ENCODE data around the gene AIFM3. TPM values are rescaled to one million over a fixed set of nuclear protein-coding genes. Genes with fewer than 3 reads are reported as not detected.

Gene AIFM3
- total and polyA plus RNA-seq, 4 donors: 0.38 to 1.1 (median 0.63) TPM

GRCh38 chr22:20979243-20979809 lies 12.3 kb downstream of the AIFM3 start (continued):
- TF ChIP-seq HNF4G (IDR thresholded peaks at IDR 0.05) (no peak), FOXA1 (IDR thresholded peaks at IDR 0.05) (no peak), RAD21 (IDR thresholded peaks at IDR 0.05) (no peak)

GRCh38 chr22:20979940-20980453 lies 12.9 kb downstream of the AIFM3 start:
- H3K27ac ChIP-seq (ENCODE audit: low read depth in 1 of 2, low read length in 2 of 2): no peak overlapping the region
- TF ChIP-seq RXRA (IDR thresholded peaks at IDR 0.05): peak in 1 of 2 donors; percentile 36
- peak; percentile 30 to 41 for TF ChIP-seq HNF4A (conservative IDR thresholded peaks at IDR 0.05)
- TF ChIP-seq ATF3 (IDR thresholded peaks at IDR 0.05): no peak
- H3K36me3 ChIP-seq (ENCODE audit: control insufficient read depth in 4 of 4, insufficient read depth in 3 of 4, low read depth in 1 of 4, low read length in 3 of 4): peaks cover 0 to 2% (median 0%) of the 10 kb centered on the region in 4 donors

GRCh38 chr22:20980523-20980922 lies 13.5 kb downstream of the AIFM3 start:
- H3K9me3 ChIP-seq (ENCODE audit: control insufficient read depth in 4 of 4, low read length in 3 of 4): no peaks in the 10 kb centered on the region
- no peak overlapping the region for H3K27ac ChIP-seq (ENCODE audit: low read depth in 1 of 2, low read length in 2 of 2)
- 89% methylated on average over 4 of the region's 4 CpGs for WGBS
- no peak overlapping the region for H3K4me3 ChIP-seq (ENCODE audit: low read depth in 1 of 3, low read length in 3 of 3)
- peaks cover 7 to 36% (median 27%) of the 10 kb centered on the region in 4 donors for H3K4me1 ChIP-seq (ENCODE audit: control insufficient read depth in 4 of 4, insufficient read depth in 4 of 4, low read length in 3 of 4)
- peaks cover 0 to 2% (median under 1%) of the 10 kb centered on the region in 4 donors for H3K36me3 ChIP-seq (ENCODE audit: control insufficient read depth in 4 of 4, insufficient read depth in 3 of 4, low read depth in 1 of 4, low read length in 3 of 4)
- TF ChIP-seq RXRA (IDR thresholded peaks at IDR 0.05) (no peak), MAX (IDR thresholded peaks at IDR 0.05) (no peak), JUND (IDR thresholded peaks at IDR 0.05) (no peak), HNF4G (IDR thresholded peaks at IDR 0.05) (no peak), REST (IDR thresholded peaks at IDR 0.05) (no peak), SP1 (IDR thresholded peaks at IDR 0.05) (no peak), NR2F2 (IDR thresholded peaks at IDR 0.05) (no peak), FOXA2 (IDR thresholded peaks at IDR 0.05) (no peak), RAD21 (IDR thresholded peaks at IDR 0.05) (no peak), TAF1 (conservative IDR thresholded peaks at IDR 0.05) (no peak), EGR1 (IDR thresholded peaks at IDR 0.05; ENCODE audit: low read depth in 2 of 2) (no peak), FOXA1 (IDR thresholded peaks at IDR 0.05) (no peak), YY1 (IDR thresholded peaks at IDR 0.05) (no peak)
- H3K9ac ChIP-seq (ENCODE audit: low read depth in 1 of 2, low read length in 2 of 2): no peak overlapping the region
- H3K27me3 ChIP-seq (ENCODE audit: control insufficient read depth in 4 of 4, insufficient read depth in 4 of 4, low read length in 3 of 4): no peaks in the 10 kb centered on the region
- no peak for DNase-seq (ENCODE audit: low spot score)

More at GRCh38 chr22:20979940-20980453, 12.9 kb downstream of the AIFM3 start:
- Histone ChIP-seq H3K27me3 (ENCODE audit: control insufficient read depth in 4 of 4, insufficient read depth in 4 of 4, low read length in 3 of 4) (no peaks in the 10 kb centered on the region), H3K9me3 (ENCODE audit: control insufficient read depth in 4 of 4, low read length in 3 of 4) (no peaks in the 10 kb centered on the region), H3K4me3 (ENCODE audit: low read depth in 1 of 3, low read length in 3 of 3) (peak overlapping the region in 1 of 3 donors; percentile 23), H3K4me1 (ENCODE audit: control insufficient read depth in 4 of 4, insufficient read depth in 4 of 4, low read length in 3 of 4) (peaks cover 7 to 36% (median 27%) of the 10 kb centered on the region in 4 donors), H3K9ac (ENCODE audit: low read depth in 1 of 2, low read length in 2 of 2) (no peak overlapping the region)
- DNase-seq (ENCODE audit: low spot score): no peak
- 34% methylated on average over 13 of the region's 13 CpGs for WGBS

All from liver (tissue), 9 donors.